Stimulated activated naive CD4-positive, alpha-beta T cell (primary cell): ENCODE results near the gene SIVA1.

Source experiments
- DNase-seq, 6 experiments: peaks; one replicate each; lab custom pipeline; 2025; lab: John Stamatoyannopoulos, UW

Gene SIVA1

GRCh38 chr14:104771918-104772706 lies 19.2 kb downstream of the SIVA1 start:
- DNase-seq = no peak

- DNase-seq = no peak
Observed at GRCh38 chr14:104772707-104773504, 20.0 kb downstream of the SIVA1 start.

- DNase-seq = no peak
Observed at GRCh38 chr14:104773505-104774452, 20.8 kb downstream of the SIVA1 start.

- no peak for DNase-seq
Observed at GRCh38 chr14:104774453-104775072, 21.6 kb downstream of the SIVA1 start.

GRCh38 chr14:104775073-104775489 lies 22.1 kb downstream of the SIVA1 start:
- DNase-seq = no peak

GRCh38 chr14:104776481-104776880 lies 23.5 kb downstream of the SIVA1 start:
- DNase-seq = no peak

GRCh38 chr14:104776961-104777807 lies 24.2 kb downstream of the SIVA1 start:
- DNase-seq = no peak

- DNase-seq = no peak
Observed at GRCh38 chr14:104777808-104778249, 24.9 kb downstream of the SIVA1 start.

- DNase-seq = no peak
Observed at GRCh38 chr14:104778694-104779331, 25.9 kb downstream of the SIVA1 start.

GRCh38 chr14:104779776-104780512 lies 27.0 kb downstream of the SIVA1 start:
- DNase-seq = no peak

GRCh38 chr14:104780513-104781030 lies 27.6 kb downstream of the SIVA1 start:
- no peak for DNase-seq

- no peak for DNase-seq
Observed at GRCh38 chr14:104781271-104782077, 28.5 kb downstream of the SIVA1 start.

- no peak for DNase-seq
Observed at GRCh38 chr14:104782086-104782807, 29.3 kb downstream of the SIVA1 start.

- DNase-seq = no peak
Observed at GRCh38 chr14:104782808-104783139, 29.8 kb downstream of the SIVA1 start.

- no peak for DNase-seq
Observed at GRCh38 chr14:104783484-104784217, 30.7 kb downstream of the SIVA1 start.

GRCh38 chr14:104784218-104784568 lies 31.2 kb downstream of the SIVA1 start:
- DNase-seq = no peak
